Activated CD4-positive, alpha-beta memory T cell treated with anti-CD3 and anti-CD28 coated beads for 36 hours (primary cell): ENCODE measurements around the gene KLHL22. TPM values are rescaled to one million over a fixed set of nuclear protein-coding genes. Genes with fewer than 3 reads are reported as not detected.
"Not testable (repeated sequence)": the region's sequence is repeated elsewhere in the genome, so short reads cannot be mapped to it uniquely, and the experiment has no call there.

Experiments
- CTCF ChIA-PET: fragments of 350-600 bp; sonication (Branson Sonifier 250); formaldehyde crosslinking; loops from one replicate; lab custom pipeline; 2021; ENCODE audit warnings: antibody characterized with exemption, inconsistent platforms; lab: Charles Lee
- POLR2A ChIA-PET: fragments of 350-600 bp; sonication (Branson Sonifier 250); formaldehyde crosslinking; loops from one replicate; lab custom pipeline; 2021; ENCODE audit warnings: antibody characterized with exemption; lab: Charles Lee
- DNase-seq: peaks from one replicate; pipeline ENCODE4 v3.0.0-alpha.2; 2020
- H3K27ac Mint-ChIP-seq: one replicate; pipeline ENCODE4 v1.8.0; 2021; ENCODE audit warnings: mixed read lengths
- H3K27me3 Mint-ChIP-seq: one replicate; pipeline ENCODE4 v1.8.0; 2021; ENCODE audit warnings: mixed read lengths
- H3K36me3 Mint-ChIP-seq: one replicate; pipeline ENCODE4 v1.8.0; 2021; ENCODE audit warnings: mixed read lengths
- H3K4me1 Mint-ChIP-seq: one replicate; pipeline ENCODE4 v1.8.0; 2021; ENCODE audit warnings: low read depth, mixed read lengths
- H3K4me3 Mint-ChIP-seq: one replicate; pipeline ENCODE4 v1.8.0; 2021; ENCODE audit warnings: mild to moderate bottlenecking, mixed read lengths
- H3K9me3 Mint-ChIP-seq: one replicate; pipeline ENCODE4 v1.8.0; 2021; ENCODE audit warnings: mixed read lengths
- intact Hi-C: fragments of 100-400 bp; cut with micrococcal nuclease; formaldehyde crosslinking; loops from one replicate; pipeline ENCODE4 v1.15.1; 2023
- total RNA-seq, 2 experiments: library from RNA; stranded (reverse); gene quantifications; one replicate each; pipeline ENCODE4 v1.2.3, GENCODE V29; 2021

KLHL22 gene
- total RNA-seq, 2 experiments from 2014 or later: 23.3 to 25.5 TPM

- intact Hi-C loops: no loop called here
- no peak overlapping the region for H3K4me3 Mint-ChIP-seq
- no peak overlapping the region for H3K27ac Mint-ChIP-seq
- ChIA-PET POLR2A (no interaction called here), CTCF (no interaction called here)
- no peaks in the 10 kb centered on the region for H3K27me3 Mint-ChIP-seq
- no peaks in the 10 kb centered on the region for H3K9me3 Mint-ChIP-seq
- H3K4me1 Mint-ChIP-seq: peaks cover 28% of the 10 kb centered on the region
- no peak for DNase-seq
- H3K36me3 Mint-ChIP-seq: peaks cover 4% of the 10 kb centered on the region
These were observed 97.2 kb downstream of the KLHL22 start for GRCh38 chr22:20398420-20398819.

- POLR2A ChIA-PET: no interaction called here
- CTCF ChIA-PET: interaction anchor here (1.1 kb wide), 1 partner anchor 21 kb away, joined by 4 read pairs; no protein-coding TSS in a partner anchor
- H3K4me3 Mint-ChIP-seq: no peak overlapping the region
- intact Hi-C loops: no loop called here
- H3K27me3 Mint-ChIP-seq: no peaks in the 10 kb centered on the region
- H3K9me3 Mint-ChIP-seq: no peaks in the 10 kb centered on the region
- H3K27ac Mint-ChIP-seq: no peak overlapping the region
- H3K36me3 Mint-ChIP-seq: no peaks in the 10 kb centered on the region
- DNase-seq: no peak
- peaks cover 24% of the 10 kb centered on the region for H3K4me1 Mint-ChIP-seq
These were observed 98.1 kb downstream of the KLHL22 start for GRCh38 chr22:20397498-20397897.

- H3K27ac Mint-ChIP-seq: no peak overlapping the region
- H3K36me3 Mint-ChIP-seq: no peaks in the 10 kb centered on the region
- intact Hi-C loops: no loop called here
- no peak overlapping the region for H3K4me3 Mint-ChIP-seq
- no peaks in the 10 kb centered on the region for H3K9me3 Mint-ChIP-seq
- no peaks in the 10 kb centered on the region for H3K27me3 Mint-ChIP-seq
- POLR2A ChIA-PET: no interaction called here
- DNase-seq: no peak
- peaks cover 24% of the 10 kb centered on the region for H3K4me1 Mint-ChIP-seq
- CTCF ChIA-PET: interaction anchor here (0.7 to 1.1 kb wide), 2 partner anchors 22 to 214 kb away, joined by 3 to 4 read pairs; no protein-coding TSS in a partner anchor
These were observed 99.0 kb downstream of the KLHL22 start for GRCh38 chr22:20396639-20397038.

GRCh38 chr22:20395907-20396287 is 99.7 kb downstream of the KLHL22 start:
- H3K9me3 Mint-ChIP-seq: no peaks in the 10 kb centered on the region
- no peak for DNase-seq
- POLR2A ChIA-PET: no interaction called here
- no peaks in the 10 kb centered on the region for H3K36me3 Mint-ChIP-seq
- no peak overlapping the region for H3K4me3 Mint-ChIP-seq
- no peak overlapping the region for H3K27ac Mint-ChIP-seq
- CTCF ChIA-PET: interaction anchor here (0.7 to 1.3 kb wide), 2 partner anchors 22 to 371 kb away, joined by 3 to 6 read pairs; no protein-coding TSS in a partner anchor
- H3K27me3 Mint-ChIP-seq: no peaks in the 10 kb centered on the region
- intact Hi-C loops: no loop called here
- H3K4me1 Mint-ChIP-seq: peaks cover 24% of the 10 kb centered on the region

GRCh38 chr22:20395181-20395906 is 100.3 kb downstream of the KLHL22 start:
- H3K27ac Mint-ChIP-seq: no peak overlapping the region
- intact Hi-C loops: no loop called here
- no peaks in the 10 kb centered on the region for H3K9me3 Mint-ChIP-seq
- ChIA-PET CTCF (interaction anchor here (0.6 to 1.3 kb wide), 5 partner anchors 23 to 371 kb away, joined by 3 to 6 read pairs (median 4); no protein-coding TSS in a partner anchor), POLR2A (no interaction called here)
- H3K27me3 Mint-ChIP-seq: no peaks in the 10 kb centered on the region
- peak overlapping the region; percentile 83 for H3K4me3 Mint-ChIP-seq
- no peak for DNase-seq
- peaks cover 24% of the 10 kb centered on the region for H3K4me1 Mint-ChIP-seq
- H3K36me3 Mint-ChIP-seq: no peaks in the 10 kb centered on the region

GRCh38 chr22:20393705-20394476 is 101.7 kb downstream of the KLHL22 start, which contains the start of gene ZNF74:
ZNF74 (plus strand) TSS chr22:20394151; CDS start chr22:20394629, 478 bp downstream.
- Mint-ChIP-seq H3K4me1 (peaks cover 22% of the 10 kb centered on the region), H3K4me3 (peak within 1 kb of the TSS; percentile 83), H3K27me3 (no peaks in the 10 kb centered on the region), H3K27ac (peak within 1 kb of the TSS; percentile 85), H3K9me3 (peaks cover 2% of the 10 kb centered on the region), H3K36me3 (no peaks in the 10 kb centered on the region)
- intact Hi-C loops: loop anchor here (5.0 kb wide), 1 partner anchor 372 kb away; the partner anchor contains the start of gene TANGO2
- ChIA-PET POLR2A (interaction anchor here (0.9 kb wide), 1 partner anchor 11 kb away, joined by 5 read pairs; no protein-coding TSS in a partner anchor), CTCF (interaction anchor here (1.0 to 1.4 kb wide), 2 partner anchors 24 to 76 kb away, joined by 3 to 6 read pairs; no protein-coding TSS in a partner anchor)
- peak; percentile 89 for DNase-seq

- no peaks in the 10 kb centered on the region for H3K36me3 Mint-ChIP-seq
- peaks cover 2% of the 10 kb centered on the region for H3K9me3 Mint-ChIP-seq
- POLR2A ChIA-PET: interaction anchor here (0.9 kb wide), 1 partner anchor 10 kb away, joined by 5 read pairs; no protein-coding TSS in a partner anchor
- peaks cover 22% of the 10 kb centered on the region for H3K4me1 Mint-ChIP-seq
- no peaks in the 10 kb centered on the region for H3K27me3 Mint-ChIP-seq
- CTCF ChIA-PET: interaction anchor here (1.4 kb wide), 1 partner anchor 25 kb away, joined by 6 read pairs; no protein-coding TSS in a partner anchor
- DNase-seq: no peak
- peak overlapping the region; percentile 83 for H3K4me3 Mint-ChIP-seq
- intact Hi-C loops: loop anchor here (5.0 kb wide), 1 partner anchor 371 kb away; the partner anchor contains the start of gene TANGO2
- H3K27ac Mint-ChIP-seq: peak overlapping the region; percentile 85
These were observed 102.5 kb downstream of the KLHL22 start for GRCh38 chr22:20392983-20393704.

- H3K36me3 Mint-ChIP-seq, H3K27ac Mint-ChIP-seq, H3K9me3 Mint-ChIP-seq, CTCF ChIA-PET, H3K4me3 Mint-ChIP-seq, DNase-seq, POLR2A ChIA-PET, H3K27me3 Mint-ChIP-seq: not testable (repeated sequence)
- intact Hi-C loops: loop anchor here (5.0 kb wide), 1 partner anchor 370 kb away; the partner anchor contains the start of gene TANGO2
- peaks cover 22% of the 10 kb centered on the region for H3K4me1 Mint-ChIP-seq
These were observed 103.2 kb downstream of the KLHL22 start for GRCh38 chr22:20392365-20392881.

Other genes with a start within 250 kb of the KLHL22 start
- 1 to 10 TPM; 2.6 to 3.1 TPM for gene RTN4R, start 227.5 kb downstream of the KLHL22 start, total RNA-seq
- 10 to 100 TPM; 26.9 to 31.3 TPM for gene DGCR6L, start 175.7 kb downstream of the KLHL22 start, total RNA-seq
- gene ZNF74, start 101.6 kb downstream of the KLHL22 start, total RNA-seq: 1 to 10 TPM; 6.8 to 9.0 TPM
- under 1 TPM; 0.43 to 0.70 TPM for gene SCARF2, start 58.0 kb downstream of the KLHL22 start, total RNA-seq
- 10 to 100 TPM; 93.3 to 97.4 TPM for gene MED15, start 11.8 kb upstream of the KLHL22 start, total RNA-seq